Measurements from ENCODE around the gene PLPP7. TPM values are rescaled to one million over a fixed set of nuclear protein-coding genes. Genes with fewer than 3 reads are reported as not detected.

PLPP7 gene
- polyA plus RNA-seq, 1 donor from 2014 or later, result 0.87 TPM

DNA sequence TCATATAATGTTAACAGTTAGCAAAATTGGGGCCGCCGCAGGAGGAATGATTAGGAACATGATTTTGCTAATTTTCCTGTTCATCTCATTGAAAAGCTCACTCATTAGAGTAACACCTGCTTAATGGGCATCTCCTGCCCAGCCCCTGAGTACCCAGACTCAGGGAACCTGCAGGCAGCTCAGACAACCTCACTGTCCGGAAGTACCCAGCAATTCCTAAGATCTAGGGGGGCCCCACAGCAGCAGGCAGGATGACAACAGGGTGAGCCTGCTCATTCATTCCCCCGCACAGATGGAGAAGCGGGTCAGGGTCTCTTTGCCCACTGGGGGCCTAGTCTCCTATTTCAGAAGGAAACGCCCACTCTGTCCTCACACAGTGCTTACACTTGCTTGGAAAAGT, 25.8 kb upstream of the PLPP7 start:
- Histone ChIP-seq H4K20me1 (ENCODE audit: insufficient read depth) (no peaks in the 10 kb centered on the region), H3K27me3 (ENCODE audit: insufficient read depth, low read depth, low read length) (no peaks in the 10 kb centered on the region), H3K9ac (ENCODE audit: low read length) (no peak overlapping the region), H3K9me3 (ENCODE audit: low read length) (no peaks in the 10 kb centered on the region), H3K36me3 (ENCODE audit: insufficient read depth, low read length) (no peaks in the 10 kb centered on the region), H3K27ac (ENCODE audit: low read length) (no peak overlapping the region), H3K4me2 (ENCODE audit: low read length) (no peak overlapping the region), H3K9me2 (ENCODE audit: insufficient read depth, low read length) (no peaks in the 10 kb centered on the region), H3F3A (ENCODE audit: insufficient read depth, low read length, poor library complexity, severe bottlenecking) (no peaks in the 10 kb centered on the region), H3K79me2 (replicated peaks; ENCODE audit: insufficient read depth, low read length) (no peaks in the 10 kb centered on the region), H2AFZ (ENCODE audit: low read depth, low read length) (no peak overlapping the region), H3K4me3 (ENCODE audit: low read length) (no peak overlapping the region)
- TF ChIP-seq, protein P1, sequence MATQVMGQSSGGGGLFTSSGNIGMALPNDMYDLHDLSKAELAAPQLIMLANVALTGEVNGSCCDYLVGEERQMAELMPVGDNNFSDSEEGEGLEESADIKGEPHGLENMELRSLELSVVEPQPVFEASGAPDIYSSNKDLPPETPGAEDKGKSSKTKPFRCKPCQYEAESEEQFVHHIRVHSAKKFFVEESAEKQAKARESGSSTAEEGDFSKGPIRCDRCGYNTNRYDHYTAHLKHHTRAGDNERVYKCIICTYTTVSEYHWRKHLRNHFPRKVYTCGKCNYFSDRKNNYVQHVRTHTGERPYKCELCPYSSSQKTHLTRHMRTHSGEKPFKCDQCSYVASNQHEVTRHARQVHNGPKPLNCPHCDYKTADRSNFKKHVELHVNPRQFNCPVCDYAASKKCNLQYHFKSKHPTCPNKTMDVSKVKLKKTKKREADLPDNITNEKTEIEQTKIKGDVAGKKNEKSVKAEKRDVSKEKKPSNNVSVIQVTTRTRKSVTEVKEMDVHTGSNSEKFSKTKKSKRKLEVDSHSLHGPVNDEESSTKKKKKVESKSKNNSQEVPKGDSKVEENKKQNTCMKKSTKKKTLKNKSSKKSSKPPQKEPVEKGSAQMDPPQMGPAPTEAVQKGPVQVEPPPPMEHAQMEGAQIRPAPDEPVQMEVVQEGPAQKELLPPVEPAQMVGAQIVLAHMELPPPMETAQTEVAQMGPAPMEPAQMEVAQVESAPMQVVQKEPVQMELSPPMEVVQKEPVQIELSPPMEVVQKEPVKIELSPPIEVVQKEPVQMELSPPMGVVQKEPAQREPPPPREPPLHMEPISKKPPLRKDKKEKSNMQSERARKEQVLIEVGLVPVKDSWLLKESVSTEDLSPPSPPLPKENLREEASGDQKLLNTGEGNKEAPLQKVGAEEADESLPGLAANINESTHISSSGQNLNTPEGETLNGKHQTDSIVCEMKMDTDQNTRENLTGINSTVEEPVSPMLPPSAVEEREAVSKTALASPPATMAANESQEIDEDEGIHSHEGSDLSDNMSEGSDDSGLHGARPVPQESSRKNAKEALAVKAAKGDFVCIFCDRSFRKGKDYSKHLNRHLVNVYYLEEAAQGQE (IDR thresholded peaks at IDR 0.05; ENCODE audit: borderline replicate concordance), result no peak
- no peak for TF ChIP-seq RAD21 (conservative IDR thresholded peaks at IDR 0.05)
- TF ChIP-seq MXI1 (conservative IDR thresholded peaks at IDR 0.05; ENCODE audit: poor library complexity, severe bottlenecking), result no peak

- no peak overlapping the region for H2AFZ ChIP-seq (ENCODE audit: low read depth, low read length)
- TF ChIP-seq SMC3 (conservative IDR thresholded peaks at IDR 0.05; ENCODE audit: poor library complexity) (no peak), POLR2AphosphoS5 (IDR thresholded peaks at IDR 0.05) (no peak), EP300 (conservative IDR thresholded peaks at IDR 0.05; ENCODE audit: poor library complexity, severe bottlenecking) (no peak), RAD21 (conservative IDR thresholded peaks at IDR 0.05) (no peak), EZH2 (IDR thresholded peaks at IDR 0.05; ENCODE audit: borderline replicate concordance, insufficient read depth, low read length, poor library complexity, severe bottlenecking) (no peak), MXI1 (conservative IDR thresholded peaks at IDR 0.05; ENCODE audit: poor library complexity, severe bottlenecking) (no peak), TAF1 (IDR thresholded peaks at IDR 0.05; ENCODE audit: low read depth) (no peak)
- TF ChIP-seq, protein P2, sequence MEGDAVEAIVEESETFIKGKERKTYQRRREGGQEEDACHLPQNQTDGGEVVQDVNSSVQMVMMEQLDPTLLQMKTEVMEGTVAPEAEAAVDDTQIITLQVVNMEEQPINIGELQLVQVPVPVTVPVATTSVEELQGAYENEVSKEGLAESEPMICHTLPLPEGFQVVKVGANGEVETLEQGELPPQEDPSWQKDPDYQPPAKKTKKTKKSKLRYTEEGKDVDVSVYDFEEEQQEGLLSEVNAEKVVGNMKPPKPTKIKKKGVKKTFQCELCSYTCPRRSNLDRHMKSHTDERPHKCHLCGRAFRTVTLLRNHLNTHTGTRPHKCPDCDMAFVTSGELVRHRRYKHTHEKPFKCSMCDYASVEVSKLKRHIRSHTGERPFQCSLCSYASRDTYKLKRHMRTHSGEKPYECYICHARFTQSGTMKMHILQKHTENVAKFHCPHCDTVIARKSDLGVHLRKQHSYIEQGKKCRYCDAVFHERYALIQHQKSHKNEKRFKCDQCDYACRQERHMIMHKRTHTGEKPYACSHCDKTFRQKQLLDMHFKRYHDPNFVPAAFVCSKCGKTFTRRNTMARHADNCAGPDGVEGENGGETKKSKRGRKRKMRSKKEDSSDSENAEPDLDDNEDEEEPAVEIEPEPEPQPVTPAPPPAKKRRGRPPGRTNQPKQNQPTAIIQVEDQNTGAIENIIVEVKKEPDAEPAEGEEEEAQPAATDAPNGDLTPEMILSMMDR (IDR thresholded peaks at IDR 0.05; ENCODE audit: poor library complexity, severe bottlenecking), result no peak
- TF ChIP-seq, protein P1 (IDR thresholded peaks at IDR 0.05; ENCODE audit: borderline replicate concordance), result no peak
- H3K36me3 ChIP-seq (ENCODE audit: insufficient read depth, low read length), result no peaks in the 10 kb centered on the region
- no peaks in the 10 kb centered on the region for H4K20me1 ChIP-seq (ENCODE audit: insufficient read depth)
- H3K4me2 ChIP-seq (ENCODE audit: low read length), result no peak overlapping the region
- H3K9me3 ChIP-seq (ENCODE audit: low read length), result no peaks in the 10 kb centered on the region
- no peaks in the 10 kb centered on the region for H3F3A ChIP-seq (ENCODE audit: insufficient read depth, low read length, poor library complexity, severe bottlenecking)
- H3K9ac ChIP-seq (ENCODE audit: low read length), result no peak overlapping the region
- H3K27ac ChIP-seq (ENCODE audit: low read length), result no peak overlapping the region
- no peaks in the 10 kb centered on the region for H3K79me2 ChIP-seq (replicated peaks; ENCODE audit: insufficient read depth, low read length)
- no peaks in the 10 kb centered on the region for H3K27me3 ChIP-seq (ENCODE audit: insufficient read depth, low read depth, low read length)
- no peaks in the 10 kb centered on the region for H3K9me2 ChIP-seq (ENCODE audit: insufficient read depth, low read length)
- no peak overlapping the region for H3K4me3 ChIP-seq (ENCODE audit: low read length)
Observed at GRCh38 chr9:131264231-131264630, 25.3 kb upstream of the PLPP7 start.
